GM12878 (cell line): ENCODE data around the gene MSANTD3. TPM values are rescaled to one million over a fixed set of nuclear protein-coding genes. Genes with fewer than 3 reads are reported as not detected.

ENCODE experiments used
- ATAC-seq: fragments of 200-7000 bp; cut with Tn5 transposase; 3 replicates; pipeline ENCODE4 v1.9.1; 2020; ENCODE audit warnings: mild to moderate bottlenecking, moderate library complexity
- BruUV-seq: library from RNA; stranded (reverse); fragments of 400-500 nt; replicated peaks from 2 replicates; lab custom pipeline; 2021; lab: Mats Ljungman, UMichigan
- CTCF ChIA-PET: fragments of 300-600 bp; sonication (Branson Sonifier 250); formaldehyde crosslinking; extraction: SDS; loops from one replicate; lab custom pipeline; 2021; ENCODE audit warnings: inconsistent platforms; lab: Yijun Ruan, JAX
- POLR2A ChIA-PET: fragments of 350-600 bp; formaldehyde crosslinking; extraction: SDS; loops from one replicate; lab custom pipeline; 2021; ENCODE audit warnings: inconsistent platforms; lab: Charles Lee
- RAD21 ChIA-PET: fragments of 300-600 bp; sonication (Branson Sonifier 250); formaldehyde crosslinking; loops from one replicate; lab custom pipeline; 2023; ENCODE audit warnings: antibody characterized with exemption; ENCODE audit not compliant: unreplicated experiment; lab: Charles Lee
- SMC1A ChIA-PET: fragments of 300-600 bp; sonication (Branson Sonifier 250); formaldehyde crosslinking; loops from one replicate; lab custom pipeline; 2023; ENCODE audit not compliant: unreplicated experiment, uncharacterized antibody; lab: Charles Lee
- DNase-seq: peaks from one replicate; pipeline ENCODE4 v3.0.0-alpha.2; 2011; ENCODE audit warnings: low read depth, low spot score
- FAIRE-seq: peaks from 3 replicates; lab custom pipeline; 2011; peaks lifted over from hg19 to GRCh38; lab: Jason Lieb, UNC
- H2AFZ ChIP-seq: 2 replicates; pipeline ENCODE4 v1.6.0; 2011; ENCODE audit warnings: low read depth, low read length, control low read depth; ENCODE audit not compliant: control insufficient read depth
- H3K27ac ChIP-seq: 2 replicates; pipeline ENCODE4 v1.5.1; 2011; ENCODE audit warnings: control low read depth; ENCODE audit not compliant: control insufficient read depth, insufficient read depth
- H3K27me3 ChIP-seq, 2 experiments: replicated peaks in 1 of 2; 2 replicates each; pipeline versions ENCODE4 v1.6.0 to v1.6.1; 2011; ENCODE audit warnings: low read length in 1 of 2; ENCODE audit not compliant: control insufficient read depth in 2 of 2, insufficient read depth in 2 of 2
- H3K36me3 ChIP-seq, 2 experiments: 2 replicates each; pipeline ENCODE4 v1.5.1; 2011; ENCODE audit warnings: low read length in 1 of 2; ENCODE audit not compliant: control insufficient read depth in 2 of 2, insufficient read depth in 2 of 2
- H3K4me1 ChIP-seq: 2 replicates; pipeline ENCODE4 v1.6.1; 2011; ENCODE audit warnings: mild to moderate bottlenecking, low read length, moderate library complexity, mixed read lengths; ENCODE audit not compliant: control insufficient read depth, insufficient read depth
- H3K4me2 ChIP-seq: 2 replicates; pipeline ENCODE4 v1.6.0; 2011; ENCODE audit warnings: control low read depth; ENCODE audit not compliant: control insufficient read depth, insufficient read depth
- H3K4me3 ChIP-seq: fragments of 200-600 bp; sonication (generic); 2 replicates; pipeline ENCODE4 v1.5.1; 2016
- H3K79me2 ChIP-seq: 2 replicates; pipeline ENCODE4 v1.6.0; 2011; ENCODE audit warnings: low read length; ENCODE audit not compliant: control insufficient read depth, insufficient read depth
- H3K9ac ChIP-seq: 2 replicates; pipeline ENCODE4 v1.8.0; 2011; ENCODE audit warnings: low read length, control low read depth, mixed read lengths; ENCODE audit not compliant: control insufficient read depth, insufficient read depth
- H3K9me3 ChIP-seq: replicated peaks from 3 replicates; pipeline ENCODE4 v1.5.1; 2011; ENCODE audit warnings: mild to moderate bottlenecking, low read length; ENCODE audit not compliant: control insufficient read depth, insufficient read depth
- H4K20me1 ChIP-seq: 2 replicates; pipeline ENCODE4 v1.6.0; 2011; ENCODE audit not compliant: control insufficient read depth, insufficient read depth
- CREM ChIP-seq: IDR thresholded peaks from 2 replicates; pipeline ENCODE4 v1.6.1; 2014; ENCODE audit warnings: antibody characterized with exemption, low read depth
- MYC ChIP-seq: IDR thresholded peaks from 2 replicates; pipeline ENCODE4 v1.6.1; 2011; ENCODE audit warnings: mild to moderate bottlenecking, low read length, moderate library complexity, inconsistent platforms; ENCODE audit not compliant: insufficient read depth, insufficient replicate concordance, insufficient read length, severe bottlenecking
- SKIL ChIP-seq: fragments of 450-650 bp; IDR thresholded peaks from 2 replicates; pipeline ENCODE4 v1.6.1; 2017; ENCODE audit warnings: mild to moderate bottlenecking, low read depth, inconsistent platforms; ENCODE audit not compliant: poor library complexity, severe bottlenecking
- YBX1 ChIP-seq: fragments of 450-650 bp; IDR thresholded peaks from 2 replicates; pipeline ENCODE4 v1.6.1; 2016; ENCODE audit warnings: antibody characterized with exemption
- WGBS: methylation state at CpG from one replicate; pipeline ENCODE4 v1.1.6; 2016; ENCODE audit warnings: low lambda C conversion rate; ENCODE audit not compliant: insufficient replicate concordance, insufficient coverage; ENCODE audit errors: missing lambda C conversion rate; 5-methylcytosine and 5-hydroxymethylcytosine counted together
- in situ Hi-C: fragments of 300-500 bp; cut with MboI; formaldehyde crosslinking; loops from 9 replicates; pipeline ENCODE4 v1.14.3; 2018; ENCODE audit warnings: mixed read lengths
- intact Hi-C: fragments of 100-400 bp; cut with micrococcal nuclease; formaldehyde crosslinking; loops from one replicate; pipeline ENCODE4 v1.14.2; 2022; ENCODE audit not compliant: unreplicated experiment
- polyA plus RNA-seq, 11 experiments: library from polyadenylated mRNA; depleted of rRNA in 4 of 11; unstranded in 6 of 11; stranded (reverse) in 5 of 11; fragments of >200 nt; fragmentation: Nextera tagmentation in 4 of 11; fragmentation: Illumina TruSeq in 1 of 11; extraction: Ambion mirVana in 4 of 11; extraction: Trizol in 1 of 11; gene quantifications; 1 replicate in 1 of 11; 2 replicates in 10 of 11; pipeline versions ENCODE4 v1.2.1 to v1.2.3, GENCODE V29; 2011 to 2016; ENCODE audit warnings: inconsistent platforms in 2 of 11, missing spikeins in 2 of 11, low read depth in 1 of 11
- total RNA-seq, 4 experiments: library from RNA; depleted of rRNA in 3 of 4; stranded (reverse); fragments of >200 nt in 3 of 4; fragmentation: Illumina TruSeq in 1 of 4; extraction: Trizol in 1 of 4; gene quantifications; 2 replicates each; pipeline versions ENCODE4 v1.2.1 to v1.2.3, GENCODE V29; 2013 to 2021

The MSANTD3 gene
- total and polyA plus RNA-seq, 10 of the 15 experiments (the other 5 are each of a cell fraction or from before 2014, with no cell fraction given), result 5.8 to 21.2 (median 14.7) TPM

DNA sequence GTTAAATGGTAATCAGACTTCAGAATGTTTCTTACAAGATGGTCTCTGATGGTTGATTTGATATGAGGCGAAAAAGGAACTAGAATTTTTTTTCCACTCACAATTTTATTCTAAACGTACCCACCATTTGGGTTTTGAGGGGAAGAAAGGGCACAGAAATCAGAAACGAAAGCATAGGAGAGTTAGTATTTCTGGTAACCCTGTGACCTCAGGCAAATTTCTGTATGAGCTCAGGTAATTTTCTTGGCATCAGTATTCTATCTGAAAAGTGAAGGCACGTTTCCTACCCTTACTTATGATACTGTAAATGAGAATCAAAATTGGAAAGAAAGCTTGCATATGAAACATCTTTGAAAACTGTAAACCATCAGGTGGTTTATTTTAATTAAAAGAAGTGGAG, 72.5 kb downstream of the MSANTD3 start (continued):
- TF ChIP-seq SKIL (no peak), MYC (no peak), CREM (no peak)

GRCh38 chr9:100499866-100500265, 72.9 kb downstream of the MSANTD3 start:
- FAIRE-seq, result no peak
- ChIA-PET POLR2A (no interaction called here), SMC1A (no interaction called here), RAD21 (no interaction called here), CTCF (no interaction called here)
- DNase-seq, result no peak
- no TSS peak for BruUV-seq
- WGBS, result 28% methylated on average over 2 of the region's 2 CpGs
- no peaks in the 10 kb centered on the region for H3K79me2 ChIP-seq
- H3K4me2 ChIP-seq, result no peak overlapping the region
- no peaks in the 10 kb centered on the region for H3K9me3 ChIP-seq
- H3K27me3 ChIP-seq, result no peaks in the 10 kb centered on the region
- in situ Hi-C loops, result no loop called here
- intact Hi-C loops, result loop anchor here (5.0 kb wide), 1 partner anchor 732 kb away; no protein-coding TSS in a partner anchor
- no peak for TF ChIP-seq YBX1
- TF ChIP-seq, all 136 proteins: peak for 0
- Histone ChIP-seq H3K4me3 (no peak overlapping the region), H3K36me3 (no peaks in the 10 kb centered on the region), H3K4me1 (no peaks in the 10 kb centered on the region), H2AFZ (no peak overlapping the region), H3K27ac (no peak overlapping the region), H4K20me1 (no peaks in the 10 kb centered on the region), H3K9ac (no peak overlapping the region)
- no peak for ATAC-seq

Other genes with a start within 250 kb of the MSANTD3 start
- gene TEX10, start 74.2 kb upstream of the MSANTD3 start, total RNA-seq (2014; rRNA removed), result 38.0 and 46.3 TPM in 2 replicates
- gene TEX10, start 74.2 kb upstream of the MSANTD3 start, total RNA-seq (2014; rRNA removed; fragmentation: Illumina TruSeq; extraction: Trizol), result 35.1 and 35.5 TPM in 2 replicates
- 30.0 and 30.4 TPM in 2 replicates for gene TEX10, start 74.2 kb upstream of the MSANTD3 start, total RNA-seq (2021)
- 46.6 and 54.1 TPM in 2 replicates for gene TEX10, start 74.2 kb upstream of the MSANTD3 start, polyA plus RNA-seq (2011; rRNA removed)
- 37.0 and 41.3 TPM in 2 replicates for gene TEX10, start 74.2 kb upstream of the MSANTD3 start, polyA plus RNA-seq (2014; fragmentation: Illumina TruSeq; extraction: Trizol)
- 10 to 100 TPM; 17.4 to 25.8 TPM for gene TEX10, start 74.2 kb upstream of the MSANTD3 start, polyA plus RNA-seq (2014; fragmentation: Nextera tagmentation; extraction: Ambion mirVana)
- 23.4 and 27.8 TPM in 2 replicates for gene TEX10, start 74.2 kb upstream of the MSANTD3 start, polyA plus RNA-seq (2014; rRNA removed)
- 10 to 100 TPM; 43.5 to 45.3 TPM for gene TEX10, start 74.2 kb upstream of the MSANTD3 start, polyA plus RNA-seq (2016; fragmentation: Nextera tagmentation; extraction: Ambion mirVana)
- gene TMEFF1, start 46.0 kb downstream of the MSANTD3 start, total RNA-seq (2014; rRNA removed), result 0.11 TPM in 1 of 2 replicates, not detected in the other
- 0.09 TPM in 2 replicates for gene TMEFF1, start 46.0 kb downstream of the MSANTD3 start, total RNA-seq (2014; rRNA removed; fragmentation: Illumina TruSeq; extraction: Trizol)
- 0.38 and 0.58 TPM in 2 replicates for gene TMEFF1, start 46.0 kb downstream of the MSANTD3 start, total RNA-seq (2021)
- gene TMEFF1, start 46.0 kb downstream of the MSANTD3 start, polyA plus RNA-seq (2011; rRNA removed), result 0.04 and 0.06 TPM in 2 replicates
- 0.03 TPM in 1 of 2 replicates, not detected in the other for gene TMEFF1, start 46.0 kb downstream of the MSANTD3 start, polyA plus RNA-seq (2014; fragmentation: Illumina TruSeq; extraction: Trizol)
- gene TMEFF1, start 46.0 kb downstream of the MSANTD3 start, polyA plus RNA-seq (2014; fragmentation: Nextera tagmentation; extraction: Ambion mirVana), result not detected
- gene TMEFF1, start 46.0 kb downstream of the MSANTD3 start, polyA plus RNA-seq (2014; rRNA removed), result 0.13 and 0.55 TPM in 2 replicates
- under 1 TPM in 1 of 2 experiments, not detected in 1; 0.23 TPM for gene TMEFF1, start 46.0 kb downstream of the MSANTD3 start, polyA plus RNA-seq (2016; fragmentation: Nextera tagmentation; extraction: Ambion mirVana)
- 0.05 and 0.06 TPM in 2 replicates for gene CAVIN4, start 150.9 kb downstream of the MSANTD3 start, total RNA-seq (2014; rRNA removed)
- 0.09 and 0.13 TPM in 2 replicates for gene CAVIN4, start 150.9 kb downstream of the MSANTD3 start, total RNA-seq (2014; rRNA removed; fragmentation: Illumina TruSeq; extraction: Trizol)
- 0.13 TPM in 1 of 2 replicates, not detected in the other for gene CAVIN4, start 150.9 kb downstream of the MSANTD3 start, total RNA-seq (2021)
- 0.07 and 0.08 TPM in 2 replicates for gene CAVIN4, start 150.9 kb downstream of the MSANTD3 start, polyA plus RNA-seq (2011; rRNA removed)
- 0.07 and 0.14 TPM in 2 replicates for gene CAVIN4, start 150.9 kb downstream of the MSANTD3 start, polyA plus RNA-seq (2014; fragmentation: Illumina TruSeq; extraction: Trizol)
- gene CAVIN4, start 150.9 kb downstream of the MSANTD3 start, polyA plus RNA-seq (2014; fragmentation: Nextera tagmentation; extraction: Ambion mirVana), result under 1 TPM; 0.08 to 0.11 TPM
- gene CAVIN4, start 150.9 kb downstream of the MSANTD3 start, polyA plus RNA-seq (2014; rRNA removed), result 0.04 and 0.06 TPM in 2 replicates
- not detected for gene CAVIN4, start 150.9 kb downstream of the MSANTD3 start, polyA plus RNA-seq (2016; fragmentation: Nextera tagmentation; extraction: Ambion mirVana)